ENCODE results near the gene HMX1. TPM values are rescaled to one million over a fixed set of nuclear protein-coding genes. Genes with fewer than 3 reads are reported as not detected.

HMX1 gene
- total and polyA plus RNA-seq, 2 experiments from 2014 or later: 0.69 TPM; not detected in 1

DNA sequence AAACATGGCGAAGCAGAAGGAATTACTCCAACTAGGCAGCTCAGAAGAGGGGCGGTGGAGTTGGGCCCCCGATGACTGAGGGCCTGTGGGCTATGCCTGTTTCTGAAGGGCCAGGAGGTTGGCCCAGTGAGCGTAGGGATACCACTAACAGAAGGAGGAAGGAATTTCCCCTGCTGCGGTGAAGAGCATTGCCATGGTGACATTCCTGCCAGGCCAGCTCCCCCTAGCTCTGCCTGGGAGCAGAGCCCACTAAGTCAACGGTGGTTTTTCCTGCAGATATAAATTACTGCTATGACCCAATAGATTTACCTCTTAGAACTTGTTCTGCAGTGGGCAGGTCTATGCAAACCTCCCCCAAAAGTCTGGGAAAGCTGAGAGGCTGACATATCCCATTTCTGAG, 28.9 kb upstream of the HMX1 start:
- Histone ChIP-seq H3K36me3 (ENCODE audit: insufficient read depth) (peaks cover 3% of the 10 kb centered on the region; the same call in 1 of the 2 replicates), H3K27me3 (ENCODE audit: insufficient read depth) (peaks cover 30% of the 10 kb centered on the region), H3K4me3 (no peak overlapping the region), H3K79me2 (replicated peaks; ENCODE audit: insufficient read depth) (no peaks in the 10 kb centered on the region), H3K27ac (ENCODE audit: low read depth) (no peak overlapping the region), H4K20me1 (replicated peaks; ENCODE audit: insufficient read depth) (no peaks in the 10 kb centered on the region), H3K9me2 (ENCODE audit: insufficient read depth) (no peaks in the 10 kb centered on the region), H3K4me1 (ENCODE audit: insufficient read depth) (peaks cover 7% of the 10 kb centered on the region; the same call in 1 of the 2 replicates), H2AFZ (no peak overlapping the region), H3K4me2 (no peak overlapping the region), H3F3A (replicated peaks; ENCODE audit: low read depth) (no peaks in the 10 kb centered on the region)
- DNase-seq (ENCODE audit: low spot score): no peak
- TF ChIP-seq EZH2 (IDR thresholded peaks at IDR 0.05; ENCODE audit: low read depth, unreplicated experiment) (no peak), ZNF331 (CRISPR knock-in tag; IDR thresholded peaks at IDR 0.05; ENCODE audit: low read depth) (no peak), CREB1 (CRISPR knock-in tag; IDR thresholded peaks at IDR 0.05; ENCODE audit: low read depth) (no peak)
- TF ChIP-seq, protein P1, sequence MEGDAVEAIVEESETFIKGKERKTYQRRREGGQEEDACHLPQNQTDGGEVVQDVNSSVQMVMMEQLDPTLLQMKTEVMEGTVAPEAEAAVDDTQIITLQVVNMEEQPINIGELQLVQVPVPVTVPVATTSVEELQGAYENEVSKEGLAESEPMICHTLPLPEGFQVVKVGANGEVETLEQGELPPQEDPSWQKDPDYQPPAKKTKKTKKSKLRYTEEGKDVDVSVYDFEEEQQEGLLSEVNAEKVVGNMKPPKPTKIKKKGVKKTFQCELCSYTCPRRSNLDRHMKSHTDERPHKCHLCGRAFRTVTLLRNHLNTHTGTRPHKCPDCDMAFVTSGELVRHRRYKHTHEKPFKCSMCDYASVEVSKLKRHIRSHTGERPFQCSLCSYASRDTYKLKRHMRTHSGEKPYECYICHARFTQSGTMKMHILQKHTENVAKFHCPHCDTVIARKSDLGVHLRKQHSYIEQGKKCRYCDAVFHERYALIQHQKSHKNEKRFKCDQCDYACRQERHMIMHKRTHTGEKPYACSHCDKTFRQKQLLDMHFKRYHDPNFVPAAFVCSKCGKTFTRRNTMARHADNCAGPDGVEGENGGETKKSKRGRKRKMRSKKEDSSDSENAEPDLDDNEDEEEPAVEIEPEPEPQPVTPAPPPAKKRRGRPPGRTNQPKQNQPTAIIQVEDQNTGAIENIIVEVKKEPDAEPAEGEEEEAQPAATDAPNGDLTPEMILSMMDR (conservative IDR thresholded peaks at IDR 0.05; ENCODE audit: low read depth in 2 of 2): peak; percentile 20 to 49; a peak in 3 of 4 replicates
- H3K4me1 Mint-ChIP-seq: peaks cover 19% of the 10 kb centered on the region
- H3K36me3 Mint-ChIP-seq (ENCODE audit: low read depth): peaks cover 16% of the 10 kb centered on the region
- H3K9me3 Mint-ChIP-seq: peaks cover 44% of the 10 kb centered on the region
- peak; percentile 46; the same call in 1 of the 3 replicates for ATAC-seq
- H3K4me3 Mint-ChIP-seq: no peak overlapping the region
- no peak overlapping the region for H3K27ac Mint-ChIP-seq
- H3K27me3 Mint-ChIP-seq (ENCODE audit: insufficient read depth, low read depth, poor library complexity): peaks cover 30% of the 10 kb centered on the region

DNA sequence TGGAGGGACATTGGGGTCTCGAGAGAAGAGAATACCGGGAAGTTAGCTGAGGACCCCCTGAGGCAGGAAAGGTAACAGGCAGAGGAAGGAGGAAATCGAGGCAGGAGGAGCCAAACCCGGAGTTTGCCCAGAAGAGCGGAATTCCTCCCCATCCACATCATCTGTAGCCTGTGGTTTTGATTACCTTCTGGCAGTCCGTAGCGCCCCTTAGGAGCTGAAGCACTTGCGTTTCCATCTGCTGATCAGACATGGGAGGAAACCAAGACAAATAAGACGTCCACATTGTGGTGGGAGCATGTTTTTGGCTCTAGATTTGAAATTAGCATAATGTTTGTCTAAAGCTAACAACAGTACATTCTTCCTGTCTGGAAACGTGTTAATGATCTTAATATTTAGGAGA, 26.8 kb upstream of the HMX1 start:
- Mint-ChIP-seq H3K27ac (no peak overlapping the region), H3K9me3 (peaks cover 37% of the 10 kb centered on the region), H3K36me3 (ENCODE audit: low read depth) (peaks cover 16% of the 10 kb centered on the region), H3K4me1 (peaks cover 24% of the 10 kb centered on the region), H3K27me3 (ENCODE audit: insufficient read depth, low read depth, poor library complexity) (peaks cover 52% of the 10 kb centered on the region), H3K4me3 (no peak overlapping the region)
- H2AFZ ChIP-seq: no peak overlapping the region
- peaks cover 3% of the 10 kb centered on the region; the same call in 1 of the 2 replicates for H3K36me3 ChIP-seq (ENCODE audit: insufficient read depth)
- H3K9me2 ChIP-seq (ENCODE audit: insufficient read depth): no peaks in the 10 kb centered on the region
- no peaks in the 10 kb centered on the region for H3F3A ChIP-seq (replicated peaks; ENCODE audit: low read depth)
- H3K4me2 ChIP-seq: no peak overlapping the region
- no peak for DNase-seq (ENCODE audit: low spot score)
- H3K27ac ChIP-seq (ENCODE audit: low read depth): no peak overlapping the region
- H3K4me1 ChIP-seq (ENCODE audit: insufficient read depth): peaks cover 15% of the 10 kb centered on the region; the same call in 1 of the 2 replicates
- no peak for ATAC-seq
- H4K20me1 ChIP-seq (replicated peaks; ENCODE audit: insufficient read depth): no peaks in the 10 kb centered on the region
- H3K27me3 ChIP-seq (ENCODE audit: insufficient read depth): peaks cover 52% of the 10 kb centered on the region
- no peaks in the 10 kb centered on the region for H3K79me2 ChIP-seq (replicated peaks; ENCODE audit: insufficient read depth)
- H3K4me3 ChIP-seq: no peak overlapping the region
- TF ChIP-seq EZH2 (IDR thresholded peaks at IDR 0.05; ENCODE audit: low read depth, unreplicated experiment) (no peak), NANOG (IDR thresholded peaks at IDR 0.05; ENCODE audit: borderline replicate concordance) (no peak), ZNF331 (CRISPR knock-in tag; IDR thresholded peaks at IDR 0.05; ENCODE audit: low read depth) (no peak), EZH2phosphoT487 (IDR thresholded peaks at IDR 0.05; ENCODE audit: unreplicated experiment) (no peak), ZNF114 (CRISPR knock-in tag; IDR thresholded peaks at IDR 0.05) (no peak), CREB1 (CRISPR knock-in tag; IDR thresholded peaks at IDR 0.05; ENCODE audit: low read depth) (no peak)
- TF ChIP-seq, protein P1 (conservative IDR thresholded peaks at IDR 0.05; ENCODE audit: low read depth in 2 of 2): no peak
- TF ChIP-seq, protein P2, sequence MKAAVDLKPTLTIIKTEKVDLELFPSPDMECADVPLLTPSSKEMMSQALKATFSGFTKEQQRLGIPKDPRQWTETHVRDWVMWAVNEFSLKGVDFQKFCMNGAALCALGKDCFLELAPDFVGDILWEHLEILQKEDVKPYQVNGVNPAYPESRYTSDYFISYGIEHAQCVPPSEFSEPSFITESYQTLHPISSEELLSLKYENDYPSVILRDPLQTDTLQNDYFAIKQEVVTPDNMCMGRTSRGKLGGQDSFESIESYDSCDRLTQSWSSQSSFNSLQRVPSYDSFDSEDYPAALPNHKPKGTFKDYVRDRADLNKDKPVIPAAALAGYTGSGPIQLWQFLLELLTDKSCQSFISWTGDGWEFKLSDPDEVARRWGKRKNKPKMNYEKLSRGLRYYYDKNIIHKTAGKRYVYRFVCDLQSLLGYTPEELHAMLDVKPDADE (IDR thresholded peaks at IDR 0.05): no peak
- TF ChIP-seq, protein P3, sequence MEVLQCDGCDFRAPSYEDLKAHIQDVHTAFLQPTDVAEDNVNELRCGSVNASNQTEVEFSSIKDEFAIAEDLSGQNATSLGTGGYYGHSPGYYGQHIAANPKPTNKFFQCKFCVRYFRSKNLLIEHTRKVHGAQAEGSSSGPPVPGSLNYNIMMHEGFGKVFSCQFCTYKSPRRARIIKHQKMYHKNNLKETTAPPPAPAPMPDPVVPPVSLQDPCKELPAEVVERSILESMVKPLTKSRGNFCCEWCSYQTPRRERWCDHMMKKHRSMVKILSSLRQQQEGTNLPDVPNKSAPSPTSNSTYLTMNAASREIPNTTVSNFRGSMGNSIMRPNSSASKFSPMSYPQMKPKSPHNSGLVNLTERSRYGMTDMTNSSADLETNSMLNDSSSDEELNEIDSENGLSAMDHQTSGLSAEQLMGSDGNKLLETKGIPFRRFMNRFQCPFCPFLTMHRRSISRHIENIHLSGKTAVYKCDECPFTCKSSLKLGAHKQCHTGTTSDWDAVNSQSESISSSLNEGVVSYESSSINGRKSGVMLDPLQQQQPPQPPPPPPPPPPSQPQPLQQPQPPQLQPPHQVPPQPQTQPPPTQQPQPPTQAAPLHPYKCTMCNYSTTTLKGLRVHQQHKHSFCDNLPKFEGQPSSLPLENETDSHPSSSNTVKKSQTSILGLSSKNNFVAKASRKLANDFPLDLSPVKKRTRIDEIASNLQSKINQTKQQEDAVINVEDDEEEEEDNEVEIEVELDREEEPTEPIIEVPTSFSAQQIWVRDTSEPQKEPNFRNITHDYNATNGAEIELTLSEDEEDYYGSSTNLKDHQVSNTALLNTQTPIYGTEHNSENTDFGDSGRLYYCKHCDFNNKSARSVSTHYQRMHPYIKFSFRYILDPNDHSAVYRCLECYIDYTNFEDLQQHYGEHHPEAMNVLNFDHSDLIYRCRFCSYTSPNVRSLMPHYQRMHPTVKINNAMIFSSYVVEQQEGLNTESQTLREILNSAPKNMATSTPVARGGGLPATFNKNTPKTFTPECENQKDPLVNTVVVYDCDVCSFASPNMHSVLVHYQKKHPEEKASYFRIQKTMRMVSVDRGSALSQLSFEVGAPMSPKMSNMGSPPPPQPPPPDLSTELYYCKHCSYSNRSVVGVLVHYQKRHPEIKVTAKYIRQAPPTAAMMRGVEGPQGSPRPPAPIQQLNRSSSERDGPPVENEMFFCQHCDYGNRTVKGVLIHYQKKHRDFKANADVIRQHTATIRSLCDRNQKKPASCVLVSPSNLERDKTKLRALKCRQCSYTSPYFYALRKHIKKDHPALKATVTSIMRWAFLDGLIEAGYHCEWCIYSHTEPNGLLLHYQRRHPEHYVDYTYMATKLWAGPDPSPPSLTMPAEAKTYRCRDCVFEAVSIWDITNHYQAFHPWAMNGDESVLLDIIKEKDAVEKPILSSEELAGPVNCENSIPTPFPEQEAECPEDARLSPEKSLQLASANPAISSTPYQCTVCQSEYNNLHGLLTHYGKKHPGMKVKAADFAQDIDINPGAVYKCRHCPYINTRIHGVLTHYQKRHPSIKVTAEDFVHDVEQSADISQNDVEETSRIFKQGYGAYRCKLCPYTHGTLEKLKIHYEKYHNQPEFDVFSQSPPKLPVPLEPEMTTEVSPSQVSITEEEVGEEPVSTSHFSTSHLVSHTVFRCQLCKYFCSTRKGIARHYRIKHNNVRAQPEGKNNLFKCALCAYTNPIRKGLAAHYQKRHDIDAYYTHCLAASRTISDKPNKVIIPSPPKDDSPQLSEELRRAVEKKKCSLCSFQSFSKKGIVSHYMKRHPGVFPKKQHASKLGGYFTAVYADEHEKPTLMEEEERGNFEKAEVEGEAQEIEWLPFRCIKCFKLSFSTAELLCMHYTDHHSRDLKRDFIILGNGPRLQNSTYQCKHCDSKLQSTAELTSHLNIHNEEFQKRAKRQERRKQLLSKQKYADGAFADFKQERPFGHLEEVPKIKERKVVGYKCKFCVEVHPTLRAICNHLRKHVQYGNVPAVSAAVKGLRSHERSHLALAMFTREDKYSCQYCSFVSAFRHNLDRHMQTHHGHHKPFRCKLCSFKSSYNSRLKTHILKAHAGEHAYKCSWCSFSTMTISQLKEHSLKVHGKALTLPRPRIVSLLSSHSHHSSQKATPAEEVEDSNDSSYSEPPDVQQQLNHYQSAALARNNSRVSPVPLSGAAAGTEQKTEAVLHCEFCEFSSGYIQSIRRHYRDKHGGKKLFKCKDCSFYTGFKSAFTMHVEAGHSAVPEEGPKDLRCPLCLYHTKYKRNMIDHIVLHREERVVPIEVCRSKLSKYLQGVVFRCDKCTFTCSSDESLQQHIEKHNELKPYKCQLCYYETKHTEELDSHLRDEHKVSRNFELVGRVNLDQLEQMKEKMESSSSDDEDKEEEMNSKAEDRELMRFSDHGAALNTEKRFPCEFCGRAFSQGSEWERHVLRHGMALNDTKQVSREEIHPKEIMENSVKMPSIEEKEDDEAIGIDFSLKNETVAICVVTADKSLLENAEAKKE (CRISPR knock-in tag; IDR thresholded peaks at IDR 0.05): no peak
